Midbrain (tissue), 1 donor: Measurements from ENCODE around the gene LRRTM4.
"Not testable (repeated sequence)": the region's sequence is repeated elsewhere in the genome, so short reads cannot be mapped to it uniquely, and the experiment has no call there.

Source experiments
- DNase-seq: peaks from one replicate; lab custom pipeline; 2025; lab: John Stamatoyannopoulos, UW

LRRTM4 gene

GRCh38 chr2:77081597-77081996 lies 440.6 kb downstream of the LRRTM4 start:
- no peak for DNase-seq

DNA sequence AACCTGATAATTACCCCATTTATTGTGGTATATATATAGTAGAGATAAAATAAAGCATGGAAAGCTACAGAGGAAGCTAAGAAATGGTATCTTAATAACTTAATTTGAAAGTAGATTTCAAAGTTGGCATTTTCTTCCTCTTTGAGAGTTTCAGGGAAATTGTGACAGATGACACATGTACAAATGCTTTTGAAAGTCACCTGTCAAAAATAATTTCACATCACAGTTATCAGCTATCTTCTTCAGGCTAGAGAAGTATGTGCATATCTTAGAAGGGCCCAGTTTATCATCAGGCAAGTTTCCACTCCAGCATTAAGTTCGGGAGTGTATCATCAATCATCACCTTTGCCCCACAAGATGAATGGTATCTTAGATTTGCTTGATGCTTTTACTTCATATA lies 457.9 kb downstream of the LRRTM4 start:
- no peak for DNase-seq

DNA sequence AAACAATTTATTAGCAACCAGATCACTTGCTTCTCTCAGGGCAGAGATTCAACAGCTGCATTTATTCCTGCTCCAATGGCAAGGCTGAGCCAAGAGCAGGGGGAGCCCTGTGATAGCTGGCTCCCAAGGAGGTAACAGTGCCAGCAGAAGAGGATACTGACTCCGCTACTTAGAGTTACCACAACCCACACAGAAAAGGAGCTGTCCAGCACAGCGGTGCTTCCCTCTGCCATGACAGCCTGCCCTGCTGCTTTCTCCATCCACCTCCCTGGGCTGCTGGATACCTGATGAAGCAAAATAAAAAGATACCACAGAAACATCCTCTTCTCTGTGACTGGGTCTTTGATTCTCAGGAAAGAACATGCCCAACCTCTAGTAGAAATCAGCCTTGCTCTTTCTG lies 467.2 kb downstream of the LRRTM4 start:
- DNase-seq, result no peak

DNA sequence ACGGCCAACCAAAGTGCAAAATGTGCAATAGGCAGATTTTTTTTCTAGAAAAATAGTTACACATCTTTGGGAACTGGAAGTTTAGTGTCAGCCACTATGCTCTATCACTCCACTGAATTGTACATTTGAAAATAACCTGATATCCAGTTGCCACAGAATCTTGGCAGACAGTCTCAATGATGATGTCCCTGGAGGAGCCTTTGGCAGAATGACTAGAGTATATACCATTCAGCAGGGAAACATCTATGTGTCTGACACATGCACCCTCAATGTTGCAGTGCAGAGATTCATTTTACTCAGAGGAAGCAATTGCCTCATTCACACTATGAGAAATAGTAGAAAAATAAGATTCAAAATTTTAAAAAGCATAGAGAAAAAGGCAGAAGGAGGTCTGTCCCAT lies 475.8 kb downstream of the LRRTM4 start:
- no peak for DNase-seq

- not testable (repeated sequence) for DNase-seq
Observed at GRCh38 chr2:77045456-77045855, 476.7 kb downstream of the LRRTM4 start.

DNA sequence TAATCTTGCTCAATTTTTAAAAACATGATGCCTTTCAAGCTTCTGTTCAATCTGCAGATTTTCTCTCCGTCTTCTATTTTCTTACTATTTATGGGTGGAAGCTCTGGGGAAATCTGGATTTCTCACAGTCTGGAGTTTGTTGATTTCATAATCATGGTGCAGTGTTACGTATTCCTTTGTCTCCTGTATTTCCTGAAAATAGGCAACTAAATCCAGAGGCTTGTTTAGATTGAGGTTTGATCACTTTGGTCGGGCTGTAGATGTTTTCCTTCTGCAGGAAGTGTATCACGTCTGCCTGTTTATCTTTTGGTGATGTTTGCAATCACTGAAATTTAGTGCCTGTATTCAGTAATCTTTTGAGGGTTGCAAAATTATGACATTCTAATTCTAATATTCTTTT lies 487.7 kb downstream of the LRRTM4 start:
- no peak for DNase-seq

GRCh38 chr2:77029237-77029636 lies 492.9 kb downstream of the LRRTM4 start:
- DNase-seq, result not testable (repeated sequence)

GRCh38 chr2:77028032-77028600 lies 494.1 kb downstream of the LRRTM4 start:
- DNase-seq, result no peak

GRCh38 chr2:77025714-77026113 lies 496.5 kb downstream of the LRRTM4 start:
- DNase-seq, result no peak

GRCh38 chr2:77021161-77021560 lies 501.0 kb downstream of the LRRTM4 start:
- no peak for DNase-seq

GRCh38 chr2:77018219-77018618 lies 504.0 kb downstream of the LRRTM4 start:
- DNase-seq, result no peak

DNA sequence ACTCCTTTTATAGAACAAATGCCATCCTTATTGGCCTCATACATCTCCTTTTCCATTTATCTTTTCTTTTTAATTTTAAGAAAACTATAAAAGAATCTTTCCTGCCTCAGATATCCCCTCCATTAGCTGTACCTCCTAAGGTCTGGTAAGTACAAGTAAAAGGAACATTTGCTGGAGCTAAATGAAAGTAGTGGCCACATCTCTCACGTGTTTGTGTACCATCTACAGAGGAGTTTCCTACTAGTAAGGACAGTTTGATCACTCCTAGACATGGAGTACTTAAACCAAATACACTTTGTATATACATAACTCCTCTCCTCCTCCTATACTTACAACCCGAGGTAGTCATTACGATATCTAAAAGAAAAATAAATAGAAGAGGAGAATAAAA lies 504.8 kb downstream of the LRRTM4 start:
- DNase-seq, result no peak

GRCh38 chr2:77016443-77017354 lies 505.5 kb downstream of the LRRTM4 start:
- no peak for DNase-seq

DNA sequence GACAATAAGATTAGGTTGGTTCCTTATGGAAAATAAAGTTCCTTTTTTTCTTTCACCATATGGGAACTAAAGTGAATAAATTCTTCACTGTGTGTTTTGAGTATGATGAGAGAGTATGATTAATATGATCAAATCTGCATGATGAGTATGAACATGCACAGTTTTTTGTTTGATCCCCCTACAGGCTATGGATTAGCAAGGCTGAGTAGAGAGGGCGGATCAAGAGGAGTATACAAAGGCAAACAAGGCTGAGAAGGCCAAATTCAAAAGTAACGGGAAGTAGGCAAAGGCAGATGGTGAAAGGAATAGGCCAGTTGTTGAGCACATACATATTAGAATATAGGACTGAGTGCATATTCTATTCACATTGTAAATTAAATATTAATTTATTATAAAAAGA lies 508.2 kb downstream of the LRRTM4 start:
- no peak for DNase-seq

DNA sequence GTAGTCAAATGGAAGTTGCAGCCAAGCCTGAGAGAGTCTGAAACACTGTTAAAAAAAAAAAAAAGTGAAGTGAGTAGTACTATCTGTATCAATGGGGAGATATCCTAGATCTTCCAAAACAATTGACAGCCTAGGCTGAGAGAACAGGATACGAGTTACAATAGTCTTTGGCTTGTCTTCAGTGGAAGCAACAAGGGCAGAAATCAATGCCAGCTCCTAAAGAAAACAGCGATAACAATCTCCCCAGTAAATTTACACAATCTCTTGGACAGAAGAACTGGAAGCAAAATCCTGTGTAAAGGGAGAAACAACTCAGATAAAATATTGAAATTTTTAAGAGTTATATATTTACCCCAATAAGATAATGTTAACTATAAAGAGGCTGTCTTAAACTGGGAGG lies 508.7 kb downstream of the LRRTM4 start:
- DNase-seq, result no peak

DNA sequence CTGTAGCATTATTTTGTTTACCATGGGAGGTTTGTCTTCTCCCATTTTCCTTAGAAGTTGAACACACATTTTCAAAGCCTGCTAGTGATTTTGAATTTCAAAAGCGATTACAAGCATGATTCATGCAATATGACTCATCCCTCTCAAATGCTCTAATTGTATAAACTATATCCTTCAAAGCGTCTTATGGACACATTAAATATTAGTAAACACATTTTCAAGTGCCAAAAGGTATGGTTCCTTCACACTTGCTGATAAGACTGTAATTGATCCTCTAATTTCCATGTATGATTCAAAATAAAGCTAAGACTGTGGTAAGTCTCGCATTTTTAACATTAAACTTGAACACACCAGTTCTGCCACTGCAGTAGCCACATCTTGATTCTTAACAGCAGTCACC lies 512.9 kb downstream of the LRRTM4 start:
- no peak for DNase-seq

DNA sequence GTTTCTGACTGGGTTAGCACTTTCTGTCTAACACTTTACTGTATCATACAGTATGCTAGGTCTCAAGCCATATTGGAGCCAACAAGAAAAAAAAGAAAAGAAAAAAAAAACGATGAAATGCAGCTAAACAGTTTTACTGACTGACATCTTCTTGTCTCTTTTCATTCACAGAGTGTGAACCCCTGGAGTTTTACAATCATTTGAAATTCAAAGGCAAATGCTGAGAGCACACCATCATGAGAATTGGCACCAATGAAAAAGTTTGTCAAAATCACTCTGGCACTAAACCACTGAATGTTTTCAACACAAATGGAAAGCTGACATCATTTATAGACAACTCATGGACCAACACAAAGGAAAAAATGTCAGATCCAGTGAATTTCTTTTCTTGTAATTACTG lies 513.3 kb downstream of the LRRTM4 start:
- DNase-seq, result no peak

DNA sequence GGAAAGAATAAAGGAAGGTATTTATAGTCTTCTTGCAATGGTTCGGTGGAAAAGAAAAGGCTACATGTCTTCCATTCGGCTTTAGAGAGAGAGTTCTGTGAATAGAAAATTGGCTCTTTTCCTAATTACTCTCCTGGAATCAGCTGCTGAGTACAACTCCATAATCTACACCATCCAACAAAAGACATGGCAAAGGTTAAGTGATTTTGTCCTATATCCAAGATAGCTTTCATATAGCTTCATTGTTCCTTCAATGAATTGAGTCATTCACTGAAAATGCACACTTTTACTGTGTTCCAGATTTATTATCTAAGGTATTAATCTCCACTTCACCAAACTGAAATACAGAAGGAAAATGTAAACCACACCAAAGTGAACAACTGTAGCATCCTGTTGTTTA lies 514.5 kb downstream of the LRRTM4 start:
- DNase-seq, result no peak

- no peak for DNase-seq
Observed at GRCh38 chr2:77005522-77005921, 516.7 kb downstream of the LRRTM4 start.

DNA sequence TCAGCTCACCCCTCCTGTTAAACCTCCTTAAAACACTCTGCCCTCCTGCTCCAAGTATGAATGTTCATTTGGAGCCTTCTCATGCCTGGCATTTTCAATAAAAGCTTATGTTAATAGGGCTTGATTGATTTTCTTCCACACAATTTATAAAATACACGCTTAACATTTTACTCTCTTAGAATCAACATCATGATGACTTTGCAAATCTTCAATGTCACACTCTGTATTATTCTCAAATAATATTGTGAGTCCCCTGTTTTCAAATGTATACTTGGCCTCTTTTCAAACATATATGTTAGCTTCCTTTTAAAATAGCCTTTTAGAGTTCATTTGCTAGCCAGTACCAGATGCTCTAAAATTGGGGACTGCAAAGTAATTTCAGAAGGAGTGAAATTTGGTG lies 520.3 kb downstream of the LRRTM4 start:
- no peak for DNase-seq

DNA sequence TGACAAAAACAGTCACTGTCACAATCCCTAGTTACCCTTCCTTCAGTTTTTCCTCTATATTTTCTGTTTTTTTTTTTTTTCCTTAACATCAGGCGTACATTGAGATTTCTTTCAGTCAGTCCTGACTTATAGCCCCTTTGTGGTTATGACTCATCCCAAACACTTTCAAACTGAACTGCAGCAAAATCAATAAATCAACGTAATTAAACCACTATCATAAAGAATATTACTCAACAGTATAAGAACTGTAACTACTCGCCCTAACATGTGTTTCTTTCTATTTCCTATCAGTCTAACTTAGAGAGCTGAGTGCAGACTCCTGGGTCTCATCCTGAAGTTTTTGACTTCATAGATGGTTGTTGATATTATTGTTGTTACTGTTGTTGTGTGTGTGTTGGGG lies 523.5 kb downstream of the LRRTM4 start:
- DNase-seq, result no peak

DNA sequence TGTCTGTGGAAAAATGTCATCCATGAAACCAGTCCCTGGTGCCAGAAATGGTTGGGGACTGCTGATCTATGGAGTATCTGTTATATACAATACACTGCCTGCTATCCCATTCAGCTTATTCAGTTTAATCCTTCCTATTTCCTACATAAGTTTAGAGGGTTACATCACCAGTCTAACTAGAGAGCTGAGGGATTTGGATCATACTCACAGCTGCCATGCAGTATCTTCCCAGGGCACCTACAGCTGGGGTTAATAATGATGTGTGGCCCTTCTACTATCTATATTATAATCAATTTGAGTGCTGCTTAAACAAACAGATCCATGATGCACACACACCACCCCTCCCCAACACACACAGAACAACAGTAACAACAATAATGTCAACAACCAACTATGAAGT lies 524.0 kb downstream of the LRRTM4 start:
- no peak for DNase-seq

GRCh38 chr2:76997296-76997695 lies 524.9 kb downstream of the LRRTM4 start:
- DNase-seq, result no peak
